Myocyte (in vitro differentiated cells): ENCODE results near the gene VSNL1. TPM values are rescaled to one million over a fixed set of nuclear protein-coding genes. Genes with fewer than 3 reads are reported as not detected.

Source experiments
- DNase-seq: peaks from one replicate; pipeline ENCODE4 v3.0.0-alpha.2; 2012; ENCODE audit warnings: low read depth
- total RNA-seq: library from RNA; depleted of rRNA; stranded (reverse); fragments of >200 nt; gene quantifications from 2 replicates; pipeline ENCODE4 v1.2.3, GENCODE V29; 2014

VSNL1 gene
- total RNA-seq, 1 donor from 2014 or later: 2.1 TPM

- no peak for DNase-seq
Observed at GRCh38 chr2:17610521-17610920, 70.0 kb downstream of the VSNL1 start.

- no peak for DNase-seq
Observed at GRCh38 chr2:17611036-17611435, 70.5 kb downstream of the VSNL1 start.

GRCh38 chr2:17614174-17614930 lies 73.9 kb downstream of the VSNL1 start:
- DNase-seq: no peak

GRCh38 chr2:17615147-17615546 lies 74.7 kb downstream of the VSNL1 start:
- no peak for DNase-seq

GRCh38 chr2:17615728-17616351 lies 75.3 kb downstream of the VSNL1 start:
- no peak for DNase-seq

GRCh38 chr2:17616405-17616804 lies 75.9 kb downstream of the VSNL1 start:
- no peak for DNase-seq

- DNase-seq: no peak
Observed at GRCh38 chr2:17617516-17617915, 77.0 kb downstream of the VSNL1 start.

GRCh38 chr2:17617955-17618354 lies 77.5 kb downstream of the VSNL1 start:
- no peak for DNase-seq

- no peak for DNase-seq
Observed at GRCh38 chr2:17620280-17620679, 79.8 kb downstream of the VSNL1 start.

- no peak for DNase-seq
Observed at GRCh38 chr2:17620841-17621240, 80.3 kb downstream of the VSNL1 start.

- no peak for DNase-seq
Observed at GRCh38 chr2:17621781-17622180, 81.3 kb downstream of the VSNL1 start.

GRCh38 chr2:17625446-17625845 lies 85.0 kb downstream of the VSNL1 start:
- no peak for DNase-seq

- no peak for DNase-seq
Observed at GRCh38 chr2:17626986-17627385, 86.5 kb downstream of the VSNL1 start.

GRCh38 chr2:17627434-17627833 lies 86.9 kb downstream of the VSNL1 start:
- no peak for DNase-seq

GRCh38 chr2:17628349-17629261 lies 88.1 kb downstream of the VSNL1 start:
- peak; percentile 80 for DNase-seq

- no peak for DNase-seq
Observed at GRCh38 chr2:17630089-17630488, 89.6 kb downstream of the VSNL1 start.

- peak; percentile 98 for DNase-seq
Observed at GRCh38 chr2:17634997-17635396, 94.5 kb downstream of the VSNL1 start.

- DNase-seq: no peak
Observed at GRCh38 chr2:17636257-17636656, 95.8 kb downstream of the VSNL1 start.

GRCh38 chr2:17637131-17637906 lies 96.8 kb downstream of the VSNL1 start:
- peak; percentile 77 for DNase-seq

- DNase-seq: no peak
Observed at GRCh38 chr2:17638196-17638743, 97.8 kb downstream of the VSNL1 start.

GRCh38 chr2:17640406-17640805 lies 99.9 kb downstream of the VSNL1 start:
- DNase-seq: no peak
